Measurements from ENCODE around the gene MAPK8IP1. TPM values are rescaled to one million over a fixed set of nuclear protein-coding genes. Genes with fewer than 3 reads are reported as not detected.
"Not testable (repeated sequence)": the region's sequence is repeated elsewhere in the genome, so short reads cannot be mapped to it uniquely, and the experiment has no call there.

MAPK8IP1 gene
- total RNA-seq, 1 donor from 2014 or later, result 7.7 TPM

DNA sequence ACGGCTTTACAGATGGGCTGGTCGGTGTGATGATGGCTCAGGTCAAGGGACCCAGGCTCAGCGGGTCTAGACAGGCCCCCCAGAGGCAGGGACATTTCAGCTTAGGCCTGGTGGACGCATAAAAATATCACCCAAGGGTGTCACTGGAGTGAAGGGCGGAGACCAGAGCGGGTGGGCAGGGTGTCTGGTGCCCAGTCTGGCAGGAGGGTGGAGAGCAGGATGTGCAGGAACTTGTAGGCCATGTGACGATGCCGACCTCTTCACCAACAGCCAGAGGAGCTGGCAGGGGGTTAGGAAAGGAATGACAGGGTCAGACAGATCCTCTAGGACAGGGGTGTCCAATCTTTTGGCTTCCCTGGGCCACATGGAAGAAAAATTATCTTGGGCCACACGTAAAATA, 4.5 kb downstream of the MAPK8IP1 start:
- DNase-seq (ENCODE audit: low spot score), result no peak

GRCh38 chr11:45890886-45891550, 5.6 kb downstream of the MAPK8IP1 start:
- DNase-seq (ENCODE audit: low spot score), result no peak

DNA sequence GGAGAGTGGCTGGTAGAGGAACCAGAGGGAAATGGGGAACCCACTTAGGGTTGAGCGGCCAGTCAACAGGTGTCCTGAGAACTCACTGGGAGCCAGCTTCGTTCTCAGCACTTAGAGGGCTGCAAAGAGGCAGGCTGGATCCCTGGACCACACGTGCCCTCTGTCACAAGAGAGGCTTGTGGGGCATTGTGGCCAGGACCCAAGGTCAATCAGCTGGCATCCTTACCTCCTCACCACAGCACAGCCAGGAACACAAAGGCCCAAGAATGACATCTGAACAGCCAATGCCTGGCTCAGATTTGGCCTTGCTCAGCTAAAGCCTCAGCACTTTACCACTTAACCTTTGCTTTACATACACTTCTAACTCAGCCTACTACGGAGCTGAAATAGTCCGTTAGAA, 7.4 kb downstream of the MAPK8IP1 start:
- no peak for DNase-seq (ENCODE audit: low spot score)

GRCh38 chr11:45894555-45895247, 9.2 kb downstream of the MAPK8IP1 start:
- DNase-seq (ENCODE audit: low spot score), result no peak

- no peak for DNase-seq (ENCODE audit: low spot score)
Observed at GRCh38 chr11:45895553-45896259, 10.3 kb downstream of the MAPK8IP1 start.

- DNase-seq (ENCODE audit: low spot score), result no peak
Observed at GRCh38 chr11:45896422-45896984, 11.1 kb downstream of the MAPK8IP1 start.

DNA sequence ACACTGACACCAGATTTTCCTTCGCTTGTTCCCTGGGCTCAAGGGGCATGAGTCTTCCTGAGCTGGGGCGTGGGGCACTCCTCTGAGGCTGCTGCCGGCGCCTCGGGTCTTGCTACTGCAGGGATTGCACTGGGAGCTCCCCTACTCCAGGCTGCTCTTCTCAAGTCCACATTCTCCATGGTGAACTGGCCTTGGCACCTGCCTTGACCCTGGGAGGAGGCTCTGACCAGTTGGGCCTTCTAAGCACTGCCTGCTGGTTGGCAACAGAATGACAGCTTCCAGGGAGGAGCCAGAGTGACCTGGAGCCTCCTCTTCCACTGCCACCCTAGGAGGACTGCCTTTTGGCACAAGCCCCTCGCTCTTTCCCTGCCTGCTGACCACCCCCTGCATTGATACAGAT, 12.1 kb downstream of the MAPK8IP1 start:
- DNase-seq (ENCODE audit: low spot score), result no peak

DNA sequence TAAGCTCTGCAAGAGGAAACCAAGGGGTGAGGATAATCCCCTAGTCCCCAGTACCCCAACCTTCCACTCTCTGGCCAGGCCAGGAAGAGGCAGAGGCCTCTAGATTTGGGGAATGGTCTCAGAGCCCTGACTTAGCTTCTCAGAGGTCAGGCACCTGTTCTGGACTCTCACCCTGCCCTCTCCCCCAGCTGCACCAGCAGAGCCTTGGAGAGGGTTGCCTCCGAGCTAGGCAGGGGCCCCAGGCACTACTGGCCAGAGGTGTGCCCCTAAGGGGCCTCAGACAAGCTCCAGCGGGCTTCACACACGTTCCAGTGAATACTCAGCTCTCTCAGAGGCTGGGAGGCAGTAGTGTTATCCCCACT, 13.6 kb downstream of the MAPK8IP1 start:
- DNase-seq (ENCODE audit: low spot score), result no peak

GRCh38 chr11:45899448-45900174, 14.2 kb downstream of the MAPK8IP1 start:
- peak; percentile 90 for DNase-seq (ENCODE audit: low spot score)

- not testable (repeated sequence) for DNase-seq (ENCODE audit: low spot score)
Observed at GRCh38 chr11:45900175-45900800, 14.8 kb downstream of the MAPK8IP1 start.

GRCh38 chr11:45900916-45901617, 15.6 kb downstream of the MAPK8IP1 start:
- DNase-seq (ENCODE audit: low spot score), result no peak

DNA sequence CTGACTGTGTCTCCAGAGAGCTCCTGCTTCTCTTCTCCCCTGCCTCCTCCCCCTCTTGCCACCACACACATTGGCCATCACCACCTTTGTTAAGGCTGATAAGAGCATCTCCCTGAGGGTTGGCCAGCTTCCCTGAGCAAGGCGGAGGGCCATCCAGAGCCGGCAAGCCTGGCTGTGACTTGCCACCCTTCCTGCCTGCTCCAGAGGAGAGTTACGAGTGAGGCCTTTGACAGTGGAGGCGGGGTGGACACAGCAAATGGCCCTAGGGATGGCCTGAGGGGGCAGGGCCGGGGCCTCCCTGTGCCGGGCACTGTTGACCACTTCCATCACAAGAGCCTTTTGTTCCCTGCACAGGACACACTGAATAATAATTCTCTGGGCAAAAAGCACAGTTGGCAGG, 16.2 kb downstream of the MAPK8IP1 start:
- no peak for DNase-seq (ENCODE audit: low spot score)

- DNase-seq (ENCODE audit: low spot score), result no peak
Observed at GRCh38 chr11:45902452-45903380, 17.3 kb downstream of the MAPK8IP1 start.

DNA sequence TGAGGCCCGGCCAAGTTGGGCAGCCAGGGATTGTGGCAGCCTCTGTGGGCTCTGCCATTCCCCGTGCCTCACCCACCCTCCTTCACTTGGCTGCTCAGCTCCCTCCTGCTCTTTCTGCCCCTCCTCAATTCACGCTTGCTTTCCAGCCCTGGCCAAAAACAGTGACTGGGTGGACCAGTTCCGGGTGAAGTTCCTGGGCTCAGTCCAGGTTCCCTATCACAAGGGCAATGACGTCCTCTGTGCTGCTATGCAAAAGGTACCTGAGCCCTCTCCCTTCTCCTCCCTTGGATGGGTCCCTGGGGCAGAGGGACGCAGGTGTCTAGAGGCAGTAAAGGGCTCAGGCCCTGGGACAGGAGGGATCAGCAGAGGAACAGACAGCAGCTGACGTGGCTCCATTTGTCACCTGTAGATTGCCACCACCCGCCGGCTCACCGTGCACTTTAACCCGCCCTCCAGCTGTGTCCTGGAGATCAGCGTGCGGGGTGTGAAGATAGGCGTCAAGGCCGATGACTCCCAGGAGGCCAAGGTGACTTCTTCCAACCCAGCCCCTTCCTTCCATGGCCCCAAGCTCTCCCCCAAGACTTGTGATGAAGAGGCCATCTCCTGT, 19.0 kb downstream of the MAPK8IP1 start:
- DNase-seq (ENCODE audit: low spot score), result no peak

DNA sequence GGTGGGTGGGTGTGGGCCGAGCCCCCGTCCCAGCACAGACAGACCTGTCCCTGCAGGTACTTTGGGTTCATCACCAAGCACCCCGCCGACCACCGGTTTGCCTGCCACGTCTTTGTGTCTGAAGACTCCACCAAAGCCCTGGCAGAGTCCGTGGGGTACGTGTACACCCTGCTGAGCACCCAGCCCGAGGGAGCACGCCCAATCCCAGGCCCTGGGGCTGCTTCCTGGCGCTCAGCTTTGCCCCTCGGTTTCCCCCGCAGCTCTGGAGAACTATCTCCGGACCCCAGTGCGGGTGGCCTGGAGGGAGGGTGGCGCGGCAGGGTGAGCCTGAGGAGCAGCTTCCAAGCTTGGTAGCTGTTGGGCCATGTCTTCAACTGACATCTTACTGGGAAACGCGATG, 19.6 kb downstream of the MAPK8IP1 start:
- DNase-seq (ENCODE audit: low spot score), result no peak

DNA sequence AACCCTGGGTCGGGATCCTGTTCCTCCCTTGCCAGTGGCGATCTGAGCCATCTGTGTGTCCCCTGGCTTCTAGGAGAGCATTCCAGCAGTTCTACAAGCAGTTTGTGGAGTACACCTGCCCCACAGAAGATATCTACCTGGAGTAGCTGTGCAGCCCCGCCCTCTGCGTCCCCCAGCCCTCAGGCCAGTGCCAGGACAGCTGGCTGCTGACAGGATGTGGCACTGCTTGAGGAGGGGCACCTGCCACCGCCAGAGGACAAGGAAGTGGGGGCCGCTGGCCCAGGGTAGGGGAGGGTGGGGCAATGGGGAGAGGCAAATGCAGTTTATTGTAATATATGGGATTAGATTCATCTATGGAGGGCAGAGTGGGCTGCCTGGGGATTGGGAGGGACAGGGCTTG, 20.1 kb downstream of the MAPK8IP1 start:
- DNase-seq (ENCODE audit: low spot score), result not testable (repeated sequence)

GRCh38 chr11:45906096-45906682, 20.7 kb downstream of the MAPK8IP1 start:
- DNase-seq (ENCODE audit: low spot score), result no peak

- DNase-seq (ENCODE audit: low spot score), result no peak
Observed at GRCh38 chr11:45906965-45907611, 21.6 kb downstream of the MAPK8IP1 start, which contains the start of gene FREY1. Gene FREY1, minus strand, starts transcription at chr11:45907271. Its CDS starts 26 bp downstream, at chr11:45907245.
